ENCODE data around the gene SMIM20.
"Not testable (repeated sequence)": the region's sequence is repeated elsewhere in the genome, so short reads cannot be mapped to it uniquely, and the experiment has no call there.

Gene SMIM20

GRCh38 chr4:25892796-25893195 is 21.2 kb upstream of the SMIM20 start:
- no peak for DNase-seq

GRCh38 chr4:25896776-25897539 is 17.1 kb upstream of the SMIM20 start:
- DNase-seq: no peak

- DNase-seq: no peak
These were observed 13.7 kb upstream of the SMIM20 start for GRCh38 chr4:25900310-25900709.

- DNase-seq: peak; percentile 70
These were observed 13.0 kb upstream of the SMIM20 start for GRCh38 chr4:25901030-25901430.

- DNase-seq: no peak
These were observed 9.9 kb upstream of the SMIM20 start for GRCh38 chr4:25903900-25904747.

- DNase-seq: no peak
These were observed 9.3 kb upstream of the SMIM20 start for GRCh38 chr4:25904748-25905082.

- no peak for DNase-seq
These were observed 8.6 kb upstream of the SMIM20 start for GRCh38 chr4:25905371-25905770.

- not testable (repeated sequence) for DNase-seq
These were observed 7.9 kb upstream of the SMIM20 start for GRCh38 chr4:25906113-25906512.

- DNase-seq: no peak
These were observed 5.5 kb upstream of the SMIM20 start for GRCh38 chr4:25908491-25908901.

- DNase-seq: no peak
These were observed 2.7 kb upstream of the SMIM20 start for GRCh38 chr4:25911356-25911755.

GRCh38 chr4:25913056-25913850 is 767 bp upstream of the SMIM20 start:
- peak; percentile 93 for DNase-seq

GRCh38 chr4:25914670-25915352 is 791 bp downstream of the SMIM20 start:
- peak; percentile 52 for DNase-seq

- DNase-seq: peak; percentile 71
These were observed 1.3 kb downstream of the SMIM20 start for GRCh38 chr4:25915353-25915705.

GRCh38 chr4:25916870-25917269 is 2.9 kb downstream of the SMIM20 start:
- DNase-seq: peak; percentile 7

GRCh38 chr4:25919676-25920075 is 5.7 kb downstream of the SMIM20 start:
- DNase-seq: no peak

- no peak for DNase-seq
These were observed 7.9 kb downstream of the SMIM20 start for GRCh38 chr4:25921922-25922321.

- no peak for DNase-seq
These were observed 8.9 kb downstream of the SMIM20 start for GRCh38 chr4:25922812-25923369.

GRCh38 chr4:25923745-25924144 is 9.7 kb downstream of the SMIM20 start:
- DNase-seq: no peak

GRCh38 chr4:25925486-25926201 is 11.6 kb downstream of the SMIM20 start:
- peak; percentile 63 for DNase-seq

GRCh38 chr4:25926462-25926861 is 12.4 kb downstream of the SMIM20 start:
- DNase-seq: peak; percentile 70

GRCh38 chr4:25927361-25928195 is 13.6 kb downstream of the SMIM20 start:
- DNase-seq: no peak
